ENCODE results near the gene COX7A1. TPM values are rescaled to one million over a fixed set of nuclear protein-coding genes. Genes with fewer than 3 reads are reported as not detected.

COX7A1 gene
- total RNA-seq, 1 experiment from 2014 or later = 0.70 TPM

DNA sequence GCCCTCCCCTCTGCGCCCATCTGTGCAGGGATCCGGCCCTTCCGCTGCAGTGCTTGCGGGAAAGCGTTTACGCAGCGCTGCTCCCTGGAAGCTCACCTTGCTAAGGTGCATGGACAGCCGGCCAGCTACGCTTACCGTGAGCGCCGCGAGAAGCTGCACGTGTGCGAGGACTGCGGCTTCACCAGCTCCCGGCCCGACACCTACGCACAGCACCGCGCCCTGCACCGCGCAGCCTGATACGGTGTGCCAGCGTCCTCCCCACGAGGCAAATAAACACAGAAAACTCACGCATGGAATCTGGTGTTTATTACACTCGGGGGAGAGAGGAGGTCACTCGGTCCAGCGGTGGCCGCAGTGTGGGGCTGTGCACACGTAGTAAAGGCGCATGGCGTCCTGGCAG is 38.8 kb downstream of the COX7A1 start:
- no peak for DNase-seq (ENCODE audit: low spot score)
- H3K27ac Mint-ChIP-seq = no peak overlapping the region
- POLR2A ChIA-PET = interaction anchor here (0.6 kb wide), 1 partner anchor 16 kb away, joined by 6 read pairs; no protein-coding TSS in a partner anchor

DNA sequence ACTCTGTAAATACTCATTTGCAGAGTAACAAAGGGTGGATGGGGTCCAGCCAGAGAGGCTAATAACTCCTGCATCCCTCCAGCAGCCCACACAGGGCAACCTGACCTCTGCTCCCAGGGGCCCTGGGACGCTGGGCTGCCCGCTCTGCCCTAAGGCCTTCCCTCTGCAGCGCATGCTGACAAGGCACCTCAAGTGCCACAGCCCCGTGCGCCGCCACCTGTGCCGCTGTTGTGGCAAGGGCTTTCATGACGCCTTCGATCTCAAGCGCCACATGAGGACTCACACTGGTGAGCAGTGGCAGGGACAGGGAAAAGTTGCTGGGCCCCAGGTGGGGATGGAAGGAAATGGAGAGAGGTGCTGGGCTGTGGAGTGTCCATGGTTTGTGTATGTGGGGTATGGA is 39.6 kb downstream of the COX7A1 start:
- ChIA-PET POLR2A (no interaction called here), CTCF (no interaction called here)
- no peak for ATAC-seq
- Mint-ChIP-seq H3K9me3 (no peaks in the 10 kb centered on the region), H3K27ac (no peak overlapping the region), H3K4me1 (peaks cover 30% of the 10 kb centered on the region), H3K27me3 (ENCODE audit: low read depth) (peaks cover 3% of the 10 kb centered on the region), H3K4me3 (peak overlapping the region; percentile 95), H3K36me3 (peaks cover 18% of the 10 kb centered on the region)
- DNase-seq (ENCODE audit: low spot score) = no peak
- TF ChIP-seq, protein P1, sequence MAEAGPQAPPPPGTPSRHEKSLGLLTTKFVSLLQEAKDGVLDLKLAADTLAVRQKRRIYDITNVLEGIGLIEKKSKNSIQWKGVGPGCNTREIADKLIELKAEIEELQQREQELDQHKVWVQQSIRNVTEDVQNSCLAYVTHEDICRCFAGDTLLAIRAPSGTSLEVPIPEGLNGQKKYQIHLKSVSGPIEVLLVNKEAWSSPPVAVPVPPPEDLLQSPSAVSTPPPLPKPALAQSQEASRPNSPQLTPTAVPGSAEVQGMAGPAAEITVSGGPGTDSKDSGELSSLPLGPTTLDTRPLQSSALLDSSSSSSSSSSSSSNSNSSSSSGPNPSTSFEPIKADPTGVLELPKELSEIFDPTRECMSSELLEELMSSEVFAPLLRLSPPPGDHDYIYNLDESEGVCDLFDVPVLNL (CRISPR knock-in tag; IDR thresholded peaks at IDR 0.05; ENCODE audit: borderline replicate concordance, low read depth) = no peak
- TF ChIP-seq, protein P2, sequence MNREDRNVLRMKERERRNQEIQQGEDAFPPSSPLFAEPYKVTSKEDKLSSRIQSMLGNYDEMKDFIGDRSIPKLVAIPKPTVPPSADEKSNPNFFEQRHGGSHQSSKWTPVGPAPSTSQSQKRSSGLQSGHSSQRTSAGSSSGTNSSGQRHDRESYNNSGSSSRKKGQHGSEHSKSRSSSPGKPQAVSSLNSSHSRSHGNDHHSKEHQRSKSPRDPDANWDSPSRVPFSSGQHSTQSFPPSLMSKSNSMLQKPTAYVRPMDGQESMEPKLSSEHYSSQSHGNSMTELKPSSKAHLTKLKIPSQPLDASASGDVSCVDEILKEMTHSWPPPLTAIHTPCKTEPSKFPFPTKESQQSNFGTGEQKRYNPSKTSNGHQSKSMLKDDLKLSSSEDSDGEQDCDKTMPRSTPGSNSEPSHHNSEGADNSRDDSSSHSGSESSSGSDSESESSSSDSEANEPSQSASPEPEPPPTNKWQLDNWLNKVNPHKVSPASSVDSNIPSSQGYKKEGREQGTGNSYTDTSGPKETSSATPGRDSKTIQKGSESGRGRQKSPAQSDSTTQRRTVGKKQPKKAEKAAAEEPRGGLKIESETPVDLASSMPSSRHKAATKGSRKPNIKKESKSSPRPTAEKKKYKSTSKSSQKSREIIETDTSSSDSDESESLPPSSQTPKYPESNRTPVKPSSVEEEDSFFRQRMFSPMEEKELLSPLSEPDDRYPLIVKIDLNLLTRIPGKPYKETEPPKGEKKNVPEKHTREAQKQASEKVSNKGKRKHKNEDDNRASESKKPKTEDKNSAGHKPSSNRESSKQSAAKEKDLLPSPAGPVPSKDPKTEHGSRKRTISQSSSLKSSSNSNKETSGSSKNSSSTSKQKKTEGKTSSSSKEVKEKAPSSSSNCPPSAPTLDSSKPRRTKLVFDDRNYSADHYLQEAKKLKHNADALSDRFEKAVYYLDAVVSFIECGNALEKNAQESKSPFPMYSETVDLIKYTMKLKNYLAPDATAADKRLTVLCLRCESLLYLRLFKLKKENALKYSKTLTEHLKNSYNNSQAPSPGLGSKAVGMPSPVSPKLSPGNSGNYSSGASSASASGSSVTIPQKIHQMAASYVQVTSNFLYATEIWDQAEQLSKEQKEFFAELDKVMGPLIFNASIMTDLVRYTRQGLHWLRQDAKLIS (CRISPR knock-in tag; IDR thresholded peaks at IDR 0.05; ENCODE audit: borderline replicate concordance) = no peak
- no peak for TF ChIP-seq ZNF263 (CRISPR knock-in tag; IDR thresholded peaks at IDR 0.05; ENCODE audit: low read depth)
- TF ChIP-seq, protein P3, sequence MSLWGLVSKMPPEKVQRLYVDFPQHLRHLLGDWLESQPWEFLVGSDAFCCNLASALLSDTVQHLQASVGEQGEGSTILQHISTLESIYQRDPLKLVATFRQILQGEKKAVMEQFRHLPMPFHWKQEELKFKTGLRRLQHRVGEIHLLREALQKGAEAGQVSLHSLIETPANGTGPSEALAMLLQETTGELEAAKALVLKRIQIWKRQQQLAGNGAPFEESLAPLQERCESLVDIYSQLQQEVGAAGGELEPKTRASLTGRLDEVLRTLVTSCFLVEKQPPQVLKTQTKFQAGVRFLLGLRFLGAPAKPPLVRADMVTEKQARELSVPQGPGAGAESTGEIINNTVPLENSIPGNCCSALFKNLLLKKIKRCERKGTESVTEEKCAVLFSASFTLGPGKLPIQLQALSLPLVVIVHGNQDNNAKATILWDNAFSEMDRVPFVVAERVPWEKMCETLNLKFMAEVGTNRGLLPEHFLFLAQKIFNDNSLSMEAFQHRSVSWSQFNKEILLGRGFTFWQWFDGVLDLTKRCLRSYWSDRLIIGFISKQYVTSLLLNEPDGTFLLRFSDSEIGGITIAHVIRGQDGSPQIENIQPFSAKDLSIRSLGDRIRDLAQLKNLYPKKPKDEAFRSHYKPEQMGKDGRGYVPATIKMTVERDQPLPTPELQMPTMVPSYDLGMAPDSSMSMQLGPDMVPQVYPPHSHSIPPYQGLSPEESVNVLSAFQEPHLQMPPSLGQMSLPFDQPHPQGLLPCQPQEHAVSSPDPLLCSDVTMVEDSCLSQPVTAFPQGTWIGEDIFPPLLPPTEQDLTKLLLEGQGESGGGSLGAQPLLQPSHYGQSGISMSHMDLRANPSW (CRISPR knock-in tag; conservative IDR thresholded peaks at IDR 0.05; ENCODE audit: low read depth) = no peak
- TF ChIP-seq, protein P4, sequence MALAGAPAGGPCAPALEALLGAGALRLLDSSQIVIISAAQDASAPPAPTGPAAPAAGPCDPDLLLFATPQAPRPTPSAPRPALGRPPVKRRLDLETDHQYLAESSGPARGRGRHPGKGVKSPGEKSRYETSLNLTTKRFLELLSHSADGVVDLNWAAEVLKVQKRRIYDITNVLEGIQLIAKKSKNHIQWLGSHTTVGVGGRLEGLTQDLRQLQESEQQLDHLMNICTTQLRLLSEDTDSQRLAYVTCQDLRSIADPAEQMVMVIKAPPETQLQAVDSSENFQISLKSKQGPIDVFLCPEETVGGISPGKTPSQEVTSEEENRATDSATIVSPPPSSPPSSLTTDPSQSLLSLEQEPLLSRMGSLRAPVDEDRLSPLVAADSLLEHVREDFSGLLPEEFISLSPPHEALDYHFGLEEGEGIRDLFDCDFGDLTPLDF (CRISPR knock-in tag; IDR thresholded peaks at IDR 0.05) = no peak

More for the DNA sequence above, 38.8 kb downstream of the COX7A1 start:
- no peaks in the 10 kb centered on the region for H3K9me3 Mint-ChIP-seq
- CTCF ChIA-PET = interaction anchor here (2.8 kb wide), 1 partner anchor 15 kb away, joined by 28 read pairs; no protein-coding TSS in a partner anchor
- H3K4me1 Mint-ChIP-seq = peaks cover 30% of the 10 kb centered on the region
- H3K27me3 Mint-ChIP-seq (ENCODE audit: low read depth) = peaks cover 3% of the 10 kb centered on the region
- H3K36me3 Mint-ChIP-seq = peaks cover 25% of the 10 kb centered on the region
- TF ChIP-seq ETV6 (CRISPR knock-in tag; IDR thresholded peaks at IDR 0.05) (no peak), RELA (CRISPR knock-in tag; IDR thresholded peaks at IDR 0.05; ENCODE audit: borderline replicate concordance) (no peak), HMGA2 (CRISPR knock-in tag; IDR thresholded peaks at IDR 0.05) (no peak), OVOL2 (CRISPR knock-in tag; IDR thresholded peaks at IDR 0.05; ENCODE audit: borderline replicate concordance) (no peak), NR1H2 (CRISPR knock-in tag; IDR thresholded peaks at IDR 0.05) (no peak), ZNF416 (CRISPR knock-in tag; IDR thresholded peaks at IDR 0.05) (no peak), JAZF1 (CRISPR knock-in tag; IDR thresholded peaks at IDR 0.05) (no peak), ZNF219 (CRISPR knock-in tag; IDR thresholded peaks at IDR 0.05; ENCODE audit: borderline replicate concordance) (no peak), MYBL2 (CRISPR knock-in tag; IDR thresholded peaks at IDR 0.05) (no peak), ELF4 (CRISPR knock-in tag; IDR thresholded peaks at IDR 0.05; ENCODE audit: low read depth) (no peak)
- TF ChIP-seq, protein P5, sequence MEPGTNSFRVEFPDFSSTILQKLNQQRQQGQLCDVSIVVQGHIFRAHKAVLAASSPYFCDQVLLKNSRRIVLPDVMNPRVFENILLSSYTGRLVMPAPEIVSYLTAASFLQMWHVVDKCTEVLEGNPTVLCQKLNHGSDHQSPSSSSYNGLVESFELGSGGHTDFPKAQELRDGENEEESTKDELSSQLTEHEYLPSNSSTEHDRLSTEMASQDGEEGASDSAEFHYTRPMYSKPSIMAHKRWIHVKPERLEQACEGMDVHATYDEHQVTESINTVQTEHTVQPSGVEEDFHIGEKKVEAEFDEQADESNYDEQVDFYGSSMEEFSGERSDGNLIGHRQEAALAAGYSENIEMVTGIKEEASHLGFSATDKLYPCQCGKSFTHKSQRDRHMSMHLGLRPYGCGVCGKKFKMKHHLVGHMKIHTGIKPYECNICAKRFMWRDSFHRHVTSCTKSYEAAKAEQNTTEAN (CRISPR knock-in tag; IDR thresholded peaks at IDR 0.05) = no peak
- TF ChIP-seq, protein P6, sequence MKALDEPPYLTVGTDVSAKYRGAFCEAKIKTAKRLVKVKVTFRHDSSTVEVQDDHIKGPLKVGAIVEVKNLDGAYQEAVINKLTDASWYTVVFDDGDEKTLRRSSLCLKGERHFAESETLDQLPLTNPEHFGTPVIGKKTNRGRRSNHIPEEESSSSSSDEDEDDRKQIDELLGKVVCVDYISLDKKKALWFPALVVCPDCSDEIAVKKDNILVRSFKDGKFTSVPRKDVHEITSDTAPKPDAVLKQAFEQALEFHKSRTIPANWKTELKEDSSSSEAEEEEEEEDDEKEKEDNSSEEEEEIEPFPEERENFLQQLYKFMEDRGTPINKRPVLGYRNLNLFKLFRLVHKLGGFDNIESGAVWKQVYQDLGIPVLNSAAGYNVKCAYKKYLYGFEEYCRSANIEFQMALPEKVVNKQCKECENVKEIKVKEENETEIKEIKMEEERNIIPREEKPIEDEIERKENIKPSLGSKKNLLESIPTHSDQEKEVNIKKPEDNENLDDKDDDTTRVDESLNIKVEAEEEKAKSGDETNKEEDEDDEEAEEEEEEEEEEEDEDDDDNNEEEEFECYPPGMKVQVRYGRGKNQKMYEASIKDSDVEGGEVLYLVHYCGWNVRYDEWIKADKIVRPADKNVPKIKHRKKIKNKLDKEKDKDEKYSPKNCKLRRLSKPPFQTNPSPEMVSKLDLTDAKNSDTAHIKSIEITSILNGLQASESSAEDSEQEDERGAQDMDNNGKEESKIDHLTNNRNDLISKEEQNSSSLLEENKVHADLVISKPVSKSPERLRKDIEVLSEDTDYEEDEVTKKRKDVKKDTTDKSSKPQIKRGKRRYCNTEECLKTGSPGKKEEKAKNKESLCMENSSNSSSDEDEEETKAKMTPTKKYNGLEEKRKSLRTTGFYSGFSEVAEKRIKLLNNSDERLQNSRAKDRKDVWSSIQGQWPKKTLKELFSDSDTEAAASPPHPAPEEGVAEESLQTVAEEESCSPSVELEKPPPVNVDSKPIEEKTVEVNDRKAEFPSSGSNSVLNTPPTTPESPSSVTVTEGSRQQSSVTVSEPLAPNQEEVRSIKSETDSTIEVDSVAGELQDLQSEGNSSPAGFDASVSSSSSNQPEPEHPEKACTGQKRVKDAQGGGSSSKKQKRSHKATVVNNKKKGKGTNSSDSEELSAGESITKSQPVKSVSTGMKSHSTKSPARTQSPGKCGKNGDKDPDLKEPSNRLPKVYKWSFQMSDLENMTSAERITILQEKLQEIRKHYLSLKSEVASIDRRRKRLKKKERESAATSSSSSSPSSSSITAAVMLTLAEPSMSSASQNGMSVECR (CRISPR knock-in tag; IDR thresholded peaks at IDR 0.05; ENCODE audit: borderline replicate concordance) = no peak
- TF ChIP-seq, protein P7, sequence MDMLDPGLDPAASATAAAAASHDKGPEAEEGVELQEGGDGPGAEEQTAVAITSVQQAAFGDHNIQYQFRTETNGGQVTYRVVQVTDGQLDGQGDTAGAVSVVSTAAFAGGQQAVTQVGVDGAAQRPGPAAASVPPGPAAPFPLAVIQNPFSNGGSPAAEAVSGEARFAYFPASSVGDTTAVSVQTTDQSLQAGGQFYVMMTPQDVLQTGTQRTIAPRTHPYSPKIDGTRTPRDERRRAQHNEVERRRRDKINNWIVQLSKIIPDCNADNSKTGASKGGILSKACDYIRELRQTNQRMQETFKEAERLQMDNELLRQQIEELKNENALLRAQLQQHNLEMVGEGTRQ (CRISPR knock-in tag; IDR thresholded peaks at IDR 0.05) = no peak
- TF ChIP-seq, protein P8, sequence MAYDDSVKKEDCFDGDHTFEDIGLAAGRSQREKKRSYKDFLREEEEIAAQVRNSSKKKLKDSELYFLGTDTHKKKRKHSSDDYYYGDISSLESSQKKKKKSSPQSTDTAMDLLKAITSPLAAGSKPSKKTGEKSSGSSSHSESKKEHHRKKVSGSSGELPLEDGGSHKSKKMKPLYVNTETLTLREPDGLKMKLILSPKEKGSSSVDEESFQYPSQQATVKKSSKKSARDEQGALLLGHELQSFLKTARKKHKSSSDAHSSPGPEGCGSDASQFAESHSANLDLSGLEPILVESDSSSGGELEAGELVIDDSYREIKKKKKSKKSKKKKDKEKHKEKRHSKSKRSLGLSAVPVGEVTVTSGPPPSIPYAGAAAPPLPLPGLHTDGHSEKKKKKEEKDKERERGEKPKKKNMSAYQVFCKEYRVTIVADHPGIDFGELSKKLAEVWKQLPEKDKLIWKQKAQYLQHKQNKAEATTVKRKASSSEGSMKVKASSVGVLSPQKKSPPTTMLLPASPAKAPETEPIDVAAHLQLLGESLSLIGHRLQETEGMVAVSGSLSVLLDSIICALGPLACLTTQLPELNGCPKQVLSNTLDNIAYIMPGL (CRISPR knock-in tag; IDR thresholded peaks at IDR 0.05) = no peak
- H3K4me3 Mint-ChIP-seq = peak overlapping the region; percentile 95
- no peak for ATAC-seq
